ENCODE measurements around the gene AKR1B1.
A peak's percentile ranks its signal among the peaks of the same experiment; 100 is the strongest.

AKR1B1 gene

DNA sequence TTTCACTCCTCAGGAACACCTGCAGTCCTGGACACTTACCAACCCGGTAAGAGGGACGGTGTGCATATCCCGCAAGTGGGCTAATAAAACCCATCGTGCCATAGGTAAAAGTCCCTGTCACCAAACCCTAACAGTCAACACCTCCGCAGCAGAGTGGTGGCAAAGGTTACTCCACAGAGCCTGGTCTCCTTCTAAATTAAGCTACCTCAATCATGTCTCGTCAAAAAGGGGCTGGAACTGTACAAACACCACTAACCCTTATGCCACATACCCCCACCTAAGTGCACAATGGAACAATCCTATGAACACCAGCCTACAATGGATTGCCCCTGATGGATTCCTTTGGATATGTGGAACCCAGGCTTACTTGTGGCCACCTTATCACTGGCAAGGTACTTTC, 9.6 kb upstream of the AKR1B1 start:
- no peak for DNase-seq

DNA sequence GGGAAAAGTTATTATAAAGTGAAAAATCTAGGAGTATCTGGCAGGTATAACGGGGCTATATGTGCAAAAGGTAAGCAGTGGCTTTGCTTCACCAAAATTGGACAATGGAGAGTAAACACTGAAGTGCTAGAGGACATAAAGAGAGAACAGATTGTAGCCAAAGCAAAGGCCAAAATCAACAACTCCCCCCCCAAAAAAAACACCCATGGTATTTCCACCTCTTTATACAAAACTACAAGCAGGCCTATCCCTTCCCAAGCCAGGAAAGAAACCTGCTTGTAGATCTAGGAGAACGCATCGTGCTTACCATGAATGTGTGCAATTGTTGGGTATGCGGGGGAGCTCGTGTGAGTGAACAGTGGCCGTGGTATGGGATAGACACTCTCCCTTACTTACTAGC, 9.2 kb upstream of the AKR1B1 start:
- DNase-seq: no peak

DNA sequence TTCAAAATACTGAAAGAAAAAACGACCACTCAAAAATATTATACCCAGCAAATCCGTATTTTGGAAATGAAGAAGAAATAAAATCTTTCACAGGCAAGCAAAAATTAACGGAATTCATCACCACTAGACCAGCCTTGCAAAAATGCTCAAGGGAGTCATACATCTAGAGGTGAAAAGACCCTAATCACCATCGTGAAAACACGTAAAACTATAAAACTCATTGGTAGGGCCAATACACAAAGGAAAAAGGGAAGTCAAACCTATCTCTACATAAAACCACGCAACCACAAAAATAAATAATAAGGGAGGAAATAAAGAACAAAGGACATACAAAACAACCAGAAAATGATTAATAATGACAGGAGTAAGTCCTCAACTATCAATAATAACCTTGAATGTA, 6.6 kb upstream of the AKR1B1 start:
- DNase-seq: no peak

DNA sequence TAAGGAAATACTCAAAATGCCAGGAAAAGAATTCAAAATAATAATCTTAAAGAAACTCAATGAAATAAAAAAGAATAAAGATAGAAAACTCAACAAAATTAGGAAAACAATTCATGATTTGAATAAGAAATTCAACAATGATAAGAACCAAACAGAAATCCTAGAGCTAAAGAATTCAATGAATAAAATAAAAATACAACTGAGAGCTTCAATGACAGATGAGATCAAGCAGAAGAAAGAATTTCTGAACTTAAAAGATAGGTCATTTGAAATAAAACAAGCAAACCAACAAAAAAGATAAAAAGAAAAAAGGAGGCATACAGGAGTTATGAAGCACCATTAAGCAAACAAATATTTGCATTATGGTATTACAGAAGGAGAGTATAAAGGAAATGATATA, 5.6 kb upstream of the AKR1B1 start:
- no peak for DNase-seq

DNA sequence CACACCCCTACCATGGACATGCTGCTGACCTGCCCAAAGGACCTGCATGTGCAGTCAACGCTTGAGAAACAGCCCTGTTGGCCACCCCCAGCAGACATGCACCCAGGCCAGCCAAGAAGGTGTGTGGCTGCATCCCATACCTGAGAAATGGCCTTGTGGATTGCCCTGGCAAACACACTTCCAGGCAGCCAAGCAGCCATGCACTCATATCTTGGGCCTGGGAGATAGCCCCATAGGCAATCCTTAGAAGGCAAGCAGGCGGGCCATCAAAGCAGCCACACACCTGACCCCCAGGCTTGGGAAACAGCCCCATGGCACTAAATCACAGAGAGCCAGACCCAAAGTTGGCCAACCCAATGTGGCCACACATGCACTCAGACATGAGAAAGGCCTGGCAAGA, 4.9 kb upstream of the AKR1B1 start:
- DNase-seq: no peak

DNA sequence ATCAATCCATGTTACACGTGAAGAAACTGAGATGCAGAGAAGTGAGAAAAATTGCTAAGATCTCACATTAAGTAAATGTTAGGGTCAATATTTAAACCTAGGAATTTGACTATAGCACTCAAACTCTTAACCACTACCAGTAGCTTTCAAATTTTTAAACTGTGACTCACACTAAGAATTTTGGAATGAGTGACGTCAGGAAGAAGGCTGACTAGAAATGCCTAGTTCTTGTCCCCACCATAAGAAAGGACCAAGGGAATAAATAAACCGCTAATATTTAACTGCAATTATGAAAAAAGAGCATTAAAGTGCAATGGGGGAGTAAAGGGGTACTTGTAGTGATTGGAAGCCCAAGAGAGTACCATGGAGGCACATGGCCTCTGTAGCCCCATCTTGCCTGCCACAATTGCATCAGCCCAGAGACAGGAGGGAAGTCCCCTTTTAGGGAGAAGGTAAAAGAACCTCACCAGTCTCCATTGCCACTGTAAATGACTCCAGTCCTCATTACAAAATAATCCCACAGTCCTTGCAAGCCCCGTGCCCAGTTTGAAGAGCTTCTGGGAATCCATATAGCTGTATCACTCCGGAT, 3.5 kb upstream of the AKR1B1 start:
- no peak for DNase-seq

DNA sequence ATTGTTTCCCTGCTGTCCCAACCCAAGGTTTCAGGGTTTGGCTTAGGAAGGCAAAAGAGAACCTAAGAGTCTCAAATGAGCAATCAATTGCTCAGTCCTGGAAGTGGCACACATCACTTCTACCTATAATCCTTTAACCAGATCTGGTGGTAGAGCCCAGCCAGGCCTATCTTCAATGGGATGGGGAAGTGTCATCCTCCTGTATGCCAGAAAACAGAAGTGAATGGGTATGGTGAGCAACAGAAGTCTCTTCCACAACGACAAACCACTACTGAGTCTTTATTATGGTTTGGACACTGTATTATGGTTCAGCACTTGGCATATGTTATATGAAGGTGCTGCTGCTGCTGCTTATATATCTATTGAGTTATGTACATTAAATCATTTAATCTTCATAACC, 3.0 kb upstream of the AKR1B1 start:
- no peak for DNase-seq

DNA sequence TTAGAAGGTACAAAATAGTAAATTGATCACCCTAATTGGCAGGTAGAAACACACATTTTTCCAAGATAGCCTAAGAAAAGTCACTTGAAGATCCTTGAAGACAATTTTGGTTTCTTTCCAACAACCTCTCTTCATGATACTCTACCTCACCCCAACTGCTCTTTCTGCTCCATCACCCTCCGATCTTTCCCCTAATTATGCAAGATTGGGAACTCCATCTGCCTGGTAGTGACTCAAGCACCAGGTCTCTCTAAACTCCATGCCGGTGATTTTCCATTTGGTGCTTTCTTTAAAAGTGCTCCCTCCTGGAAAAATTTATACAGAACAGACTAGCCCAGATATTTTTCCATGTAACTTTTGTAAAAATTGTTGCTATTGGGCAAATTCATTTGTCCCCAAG, 1.1 kb upstream of the AKR1B1 start:
- no peak for DNase-seq

DNA sequence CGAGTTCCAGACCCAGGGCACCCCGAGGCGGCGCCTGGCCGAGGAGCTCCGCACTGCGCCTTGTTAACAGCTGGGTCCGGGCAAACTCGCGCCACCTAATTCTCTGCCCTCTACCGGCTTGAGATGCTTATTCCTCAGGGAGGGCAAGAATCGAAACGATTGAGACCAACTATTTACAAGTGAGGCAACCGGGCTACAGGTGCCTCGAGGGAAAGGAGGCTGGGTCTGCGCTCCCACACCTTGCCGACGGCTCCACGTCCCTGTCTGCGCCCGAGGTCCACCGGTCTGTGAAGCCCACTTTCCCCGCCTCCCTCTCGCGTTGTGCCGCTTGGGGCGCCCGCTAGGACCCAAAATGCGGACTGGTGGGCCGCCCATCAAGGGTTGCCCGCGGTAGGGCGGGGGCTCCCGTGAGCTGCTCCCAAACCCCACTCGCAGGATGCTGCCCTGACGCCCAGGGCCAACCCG, 527 bp downstream of the AKR1B1 start:
- peak; percentile 46 to 58 for DNase-seq

DNA sequence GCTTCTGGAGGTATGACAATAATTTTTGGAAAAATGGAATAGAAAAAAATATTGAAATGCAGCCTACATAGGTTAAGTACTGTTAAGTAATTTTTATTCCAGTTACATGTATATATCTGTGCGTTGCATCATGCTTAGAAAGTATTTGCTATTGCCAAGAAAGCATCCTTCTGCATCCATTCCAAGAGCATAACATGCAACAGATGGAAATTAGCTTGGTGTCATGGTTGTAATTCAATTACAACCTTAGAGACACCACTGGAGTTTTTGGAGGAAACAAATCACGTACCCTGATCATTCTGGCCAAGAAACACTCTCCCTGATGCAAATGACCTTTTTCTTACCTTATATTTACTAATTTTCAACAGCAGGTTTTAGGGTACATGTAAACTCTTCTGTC, 1.7 kb downstream of the AKR1B1 start:
- DNase-seq: no peak

DNA sequence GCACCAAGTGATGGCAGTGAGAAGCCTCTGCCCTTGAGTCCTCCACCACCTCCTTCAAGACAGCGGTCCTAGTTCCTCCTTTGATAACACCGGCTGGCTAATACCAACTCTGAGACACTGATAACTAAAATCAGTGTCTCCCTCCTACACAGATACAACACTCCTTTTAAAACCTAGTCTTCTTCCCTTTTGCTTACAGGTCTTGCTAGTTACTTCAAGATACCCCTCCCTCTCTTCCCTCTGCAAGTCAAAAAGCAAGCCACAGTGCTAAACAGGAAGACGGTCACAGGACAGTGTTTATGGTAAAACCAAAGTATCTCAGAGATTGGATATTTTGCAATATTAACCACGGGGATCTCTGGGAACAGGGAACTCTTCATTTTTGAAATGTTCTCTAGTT, 4.6 kb downstream of the AKR1B1 start:
- no peak for DNase-seq

DNA sequence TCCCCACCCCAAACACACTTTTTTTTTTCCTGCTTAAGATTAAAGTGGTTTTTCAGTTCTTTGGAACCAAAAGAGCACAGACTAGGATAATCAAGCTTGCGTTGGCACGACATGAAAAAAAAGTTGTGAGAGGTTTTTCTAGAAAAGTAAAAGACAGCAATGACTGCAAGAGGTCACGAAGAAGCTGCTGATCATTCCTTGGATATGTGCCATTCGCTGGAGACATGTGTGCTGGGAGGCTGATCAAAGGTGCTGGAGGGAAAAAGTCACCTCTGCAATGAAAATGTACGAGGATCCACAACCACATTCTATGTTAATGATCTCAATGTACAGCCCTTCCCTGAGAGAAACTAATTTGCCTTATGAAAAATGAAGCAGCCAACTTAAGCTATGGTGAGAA, 5.4 kb downstream of the AKR1B1 start:
- DNase-seq: no peak

DNA sequence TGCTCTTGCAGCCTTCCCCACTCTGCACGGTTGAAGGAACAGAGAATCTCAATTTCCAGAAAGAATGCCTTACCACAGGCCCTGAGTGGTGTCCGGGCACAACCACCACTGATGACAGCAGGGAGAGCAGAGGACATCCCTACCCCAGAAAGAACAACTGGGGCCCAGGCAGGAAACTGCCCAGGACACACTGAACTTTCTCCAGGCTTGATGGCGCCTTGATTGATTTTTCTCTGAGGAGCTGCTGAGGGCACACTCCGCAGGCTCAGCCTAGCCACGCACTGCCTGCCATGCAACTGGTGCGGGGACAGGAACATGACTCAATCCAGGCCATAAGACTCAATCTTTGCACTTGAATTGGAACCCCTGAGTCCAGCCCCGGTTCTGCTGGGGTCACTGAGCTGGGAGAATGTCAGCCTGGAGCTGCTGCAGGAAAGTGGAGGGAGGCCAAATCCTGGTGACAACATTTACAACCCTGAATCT, 5.9 kb downstream of the AKR1B1 start:
- no peak for DNase-seq

DNA sequence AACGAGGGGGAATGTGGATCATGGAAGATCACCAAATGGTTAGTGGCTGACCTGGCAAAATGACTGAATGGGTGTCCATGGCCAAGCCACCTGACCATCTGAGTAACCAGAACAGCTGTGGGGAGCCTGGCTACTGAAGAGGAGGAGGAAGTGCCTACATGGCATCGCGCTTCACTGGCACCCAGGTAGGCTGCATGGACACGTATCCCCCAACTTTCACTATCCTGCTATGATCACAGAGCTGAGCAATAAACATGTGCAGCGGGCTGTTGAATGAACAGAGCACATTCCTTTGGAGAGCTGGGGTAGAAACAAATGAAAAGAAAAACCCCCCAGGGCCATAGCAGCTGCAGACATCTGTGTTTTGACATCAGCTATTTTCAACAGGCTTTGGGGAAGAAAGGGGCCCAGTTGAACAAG, 6.5 kb downstream of the AKR1B1 start:
- DNase-seq: no peak

DNA sequence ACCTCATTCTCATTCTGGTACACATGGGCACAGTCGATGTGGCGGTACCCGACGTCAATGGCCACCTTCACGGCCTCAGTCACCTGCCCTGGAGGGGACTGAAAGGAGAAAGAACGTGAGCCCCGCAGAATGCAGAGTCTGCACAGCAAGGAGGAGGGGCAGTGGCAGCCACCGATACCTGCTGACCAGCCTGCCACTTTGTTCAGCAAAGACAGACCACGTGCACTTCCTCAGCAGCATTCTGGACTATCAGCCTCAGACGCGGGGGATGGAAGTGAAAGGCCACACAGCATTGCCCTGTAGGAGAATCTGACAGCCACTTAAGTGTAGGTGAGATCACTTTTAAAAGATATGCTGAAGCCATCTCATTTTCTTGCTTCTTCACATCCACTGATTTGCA, 7.2 kb downstream of the AKR1B1 start:
- DNase-seq: peak in 1 of 2 donors; percentile 26

DNA sequence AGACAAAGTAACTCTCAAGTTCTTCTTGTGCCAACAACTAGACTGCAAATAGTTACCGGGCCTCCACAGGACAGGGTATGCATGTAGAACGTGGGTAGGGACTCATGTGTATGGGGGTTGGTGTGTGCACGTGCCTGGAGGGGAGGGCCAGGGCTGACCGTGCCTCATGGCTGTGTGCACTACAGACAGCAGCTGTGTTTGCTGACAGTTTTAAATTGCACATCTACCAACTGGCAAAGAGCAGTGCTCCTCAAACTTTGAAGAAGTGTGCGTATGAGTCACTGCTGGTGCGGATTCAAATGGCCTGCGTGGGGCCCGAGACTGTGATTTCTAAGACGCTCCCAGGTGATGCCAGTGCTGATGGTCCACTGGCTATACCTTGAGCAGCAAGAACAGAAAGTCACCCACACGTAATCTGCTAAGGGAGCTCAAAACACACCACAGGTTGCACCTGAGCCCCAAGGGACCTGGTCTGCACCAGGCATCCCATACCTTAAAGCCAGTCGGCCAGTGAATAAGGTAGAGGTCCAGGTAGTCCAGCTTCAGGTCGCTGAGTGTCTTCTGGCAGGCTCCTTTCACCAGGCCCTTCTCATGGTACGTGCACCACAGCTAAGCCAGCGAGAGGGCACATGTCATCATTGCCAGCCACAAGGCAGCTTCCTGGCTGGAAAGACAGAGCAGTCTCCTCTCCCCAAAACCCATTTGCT, 8.5 kb downstream of the AKR1B1 start:
- no peak for DNase-seq

DNA sequence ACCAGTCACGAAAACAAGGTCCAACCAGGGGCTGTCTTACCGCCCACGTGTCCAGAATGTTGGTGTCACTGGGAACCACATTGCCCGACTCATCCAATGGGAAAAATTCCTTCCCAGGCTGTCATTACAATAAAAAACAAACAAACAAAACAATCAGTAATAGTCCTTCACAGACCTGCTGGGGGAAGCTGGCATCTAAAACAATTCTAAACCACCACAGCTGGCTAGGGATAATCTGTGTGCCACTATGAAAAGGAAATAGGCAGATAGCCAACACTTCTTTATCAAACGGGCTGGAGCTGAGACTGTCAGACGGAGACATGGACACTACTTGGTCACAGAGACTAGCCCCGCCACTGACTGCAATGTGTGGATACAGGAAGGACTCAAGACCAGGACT, 9.2 kb downstream of the AKR1B1 start:
- DNase-seq: no peak

DNA sequence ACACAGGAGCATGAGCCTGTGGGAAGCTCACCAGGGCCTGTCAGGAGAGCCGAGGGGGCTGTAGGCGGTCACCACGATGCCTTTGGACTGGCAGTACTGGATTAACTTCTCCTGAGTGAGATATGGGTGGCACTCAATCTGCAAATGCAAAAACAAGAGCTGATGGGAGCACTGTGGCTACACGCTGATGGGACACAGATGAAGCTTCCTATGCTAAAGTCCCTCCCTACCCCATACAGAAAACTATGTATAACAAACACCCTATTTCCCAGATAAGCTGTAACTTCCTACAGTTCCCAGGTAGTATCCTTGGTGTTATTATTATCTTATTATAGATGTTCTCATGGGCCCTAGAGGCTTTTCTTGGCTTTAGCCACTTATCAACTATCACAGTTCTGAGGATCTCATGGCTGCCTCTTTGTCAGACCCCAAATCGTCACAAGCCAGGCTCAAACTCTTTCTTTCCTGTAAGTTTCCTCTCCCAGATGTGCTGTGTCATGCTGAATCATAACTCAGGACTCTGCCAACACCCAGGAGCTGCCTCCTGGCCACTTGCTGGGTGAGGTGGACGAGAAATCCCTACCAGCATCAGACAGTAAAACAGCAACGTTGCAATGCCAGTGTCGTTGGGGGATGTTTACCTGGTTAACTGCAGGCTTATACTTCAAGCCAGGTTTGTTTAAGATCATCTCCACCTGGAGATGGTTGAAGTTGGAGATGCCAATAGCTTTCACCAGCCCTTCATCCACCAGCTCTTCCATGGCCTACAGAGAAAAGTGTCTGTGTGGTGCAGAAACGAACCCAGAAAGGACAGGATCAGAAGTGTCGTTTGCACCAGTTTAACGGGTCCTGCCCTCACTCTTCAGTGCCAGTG, 10.3 kb downstream of the AKR1B1 start:
- no peak for DNase-seq

DNA sequence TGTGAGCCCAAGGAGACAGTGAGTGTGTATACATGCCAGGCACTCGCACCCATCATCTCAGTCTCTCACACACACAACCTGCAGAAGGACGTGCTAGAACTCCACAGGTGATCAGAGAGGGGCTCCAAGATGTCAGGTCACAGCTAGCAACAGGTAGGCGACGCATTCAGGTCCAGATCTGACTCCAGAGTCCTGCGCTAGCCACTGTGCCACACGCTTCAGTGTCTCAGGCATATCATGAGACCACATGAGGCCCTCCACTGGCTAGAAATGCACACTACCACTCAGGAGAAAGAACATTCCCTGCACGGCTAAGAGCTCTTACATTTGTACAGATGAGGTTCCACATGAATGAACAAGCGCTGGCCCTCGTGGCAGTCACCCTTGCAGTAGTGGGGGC, 11.5 kb downstream of the AKR1B1 start:
- DNase-seq: no peak

DNA sequence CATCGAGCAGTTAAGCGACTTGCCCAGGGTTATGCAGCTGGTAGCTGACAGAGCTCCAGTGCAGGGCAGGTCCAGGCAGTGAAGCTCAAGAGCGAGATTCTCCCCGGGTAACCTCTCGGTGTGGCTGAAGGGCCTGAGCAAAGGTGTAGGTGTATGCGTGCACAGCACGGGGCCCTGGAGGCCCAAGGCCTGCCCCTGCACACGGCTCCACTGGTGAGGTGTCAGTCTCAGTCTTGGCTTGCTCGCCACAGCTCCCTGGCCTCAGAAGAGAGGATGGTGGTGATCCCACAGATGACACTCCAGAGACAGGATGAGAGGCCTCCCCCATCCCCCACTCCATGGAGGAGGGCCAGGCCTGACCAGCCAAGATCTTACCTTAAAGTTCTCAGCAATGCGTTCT, 12.0 kb downstream of the AKR1B1 start:
- no peak for DNase-seq

DNA sequence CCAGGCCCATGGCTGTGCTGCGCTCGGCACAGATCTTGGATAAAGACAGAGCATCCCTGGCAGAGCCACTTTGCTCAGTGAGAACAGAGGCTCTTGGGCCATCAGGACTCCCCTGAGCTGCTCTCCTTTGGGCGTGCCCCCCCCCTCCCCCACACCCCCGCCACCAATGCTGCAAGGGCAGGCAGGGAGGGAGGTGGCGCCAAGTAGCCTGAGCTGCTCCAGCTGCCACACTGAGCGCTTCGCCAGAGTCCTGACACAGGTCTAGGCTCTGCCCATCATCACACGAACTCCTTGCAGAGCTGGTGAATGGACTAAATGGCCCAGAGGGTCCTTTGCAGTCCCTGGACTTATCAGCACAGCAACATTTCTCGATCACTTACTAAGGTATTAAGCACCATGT, 12.5 kb downstream of the AKR1B1 start:
- DNase-seq: no peak

DNA sequence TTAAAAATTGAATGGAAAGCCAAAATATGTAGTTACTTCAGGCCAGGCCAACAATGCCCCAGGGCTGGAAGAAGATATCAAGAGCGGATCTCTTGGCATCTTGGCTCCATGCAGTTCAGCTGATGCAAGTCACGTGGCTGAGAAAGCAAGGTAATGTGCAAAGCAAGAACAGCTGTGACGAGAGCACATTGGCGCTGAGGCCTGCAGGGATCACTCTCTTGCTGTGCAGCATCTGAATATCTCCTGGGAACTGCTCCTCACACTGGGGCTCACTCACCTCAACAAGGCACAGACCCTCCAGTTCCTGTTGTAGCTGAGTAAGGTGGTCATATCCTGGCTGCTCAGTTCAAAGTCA, 14.0 kb downstream of the AKR1B1 start:
- no peak for DNase-seq

DNA sequence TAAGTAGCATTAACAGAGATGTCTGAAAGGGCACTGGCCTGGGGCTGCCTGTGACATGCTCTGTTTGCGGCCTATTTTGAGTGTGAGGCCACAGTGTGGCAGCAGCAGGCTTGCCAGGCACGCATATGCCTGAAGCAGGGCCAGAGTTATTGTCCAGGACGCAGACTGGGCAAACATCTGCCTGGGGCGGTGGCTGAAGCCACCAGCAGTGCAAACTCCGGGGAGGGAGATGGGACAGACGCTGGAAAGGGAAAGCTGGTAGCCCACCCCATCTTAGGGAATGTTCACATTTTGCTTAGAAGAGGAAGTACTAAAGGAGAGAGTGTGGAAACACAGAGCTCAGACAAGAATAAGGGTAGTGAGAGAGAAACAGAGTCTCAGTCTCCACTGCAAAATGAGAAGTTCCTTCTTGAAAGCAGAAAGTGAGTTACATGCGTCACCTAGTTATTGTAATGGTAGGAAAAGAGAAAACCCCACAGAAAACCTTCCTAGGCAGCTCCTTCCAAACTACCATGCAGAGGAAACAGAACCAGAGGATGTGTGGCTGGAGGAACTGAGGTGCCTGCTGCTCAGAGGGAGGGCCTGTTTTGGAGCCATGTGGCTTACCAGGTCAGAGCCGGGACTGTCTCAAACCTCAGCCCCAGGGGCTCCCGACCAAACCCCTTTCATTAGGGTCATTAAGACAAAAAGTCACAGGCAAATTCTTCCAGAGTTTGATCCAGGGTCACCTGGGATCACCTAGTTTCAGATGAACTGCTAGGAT, 14.5 kb downstream of the AKR1B1 start:
- peak; percentile 44 to 64 for DNase-seq
